Stimulated activated CD4-positive, alpha-beta T cell treated with anti-CD3 and anti-CD28 coated beads, Interleukin-4, amount 100 ng/mL, for 24 hours (primary cell): ENCODE measurements around the gene RIPOR1.
"Not testable (repeated sequence)": the region's sequence is repeated elsewhere in the genome, so short reads cannot be mapped to it uniquely, and the experiment has no call there.

Experiments used
- DNase-seq: peaks from one replicate; pipeline ENCODE4 v3.0.0-alpha.2; 2020

RIPOR1 gene

DNA sequence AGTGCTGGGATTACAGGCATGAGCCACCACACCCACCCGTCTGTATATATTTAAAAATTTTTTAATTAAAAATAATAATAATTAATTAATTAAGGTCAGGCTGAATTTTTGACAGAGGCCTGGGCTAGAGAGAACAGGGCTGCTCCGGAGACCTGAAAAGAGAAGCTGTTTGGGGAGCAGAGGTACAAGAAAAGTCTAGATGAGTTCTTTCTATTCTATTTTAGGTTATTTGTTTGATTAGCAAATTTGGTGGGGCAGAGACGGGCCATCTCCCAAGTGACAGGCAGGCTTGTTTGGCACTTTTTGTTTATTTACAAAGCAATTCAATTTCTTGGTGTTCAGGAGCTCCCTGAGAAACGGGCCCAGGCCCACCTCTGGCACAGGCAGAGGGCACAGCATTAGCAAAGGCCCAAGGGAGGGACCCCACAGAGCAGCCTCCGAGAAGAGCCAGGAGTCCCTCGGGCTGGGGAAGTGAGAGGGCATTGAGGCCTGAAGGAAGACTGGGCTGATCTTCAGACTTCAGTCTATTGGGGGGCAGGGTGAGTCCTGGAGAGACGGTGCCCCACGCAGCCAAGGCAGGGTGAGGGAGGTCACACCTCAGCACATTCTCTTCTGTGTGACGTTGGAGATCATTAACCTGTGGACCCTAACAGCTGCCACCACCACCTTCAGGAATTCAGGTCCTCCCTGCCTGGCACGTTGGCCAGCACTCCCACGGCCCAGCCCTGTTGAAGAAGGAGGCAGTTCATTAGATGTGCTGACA is 10.8 kb upstream of the RIPOR1 start:
- DNase-seq: no peak

DNA sequence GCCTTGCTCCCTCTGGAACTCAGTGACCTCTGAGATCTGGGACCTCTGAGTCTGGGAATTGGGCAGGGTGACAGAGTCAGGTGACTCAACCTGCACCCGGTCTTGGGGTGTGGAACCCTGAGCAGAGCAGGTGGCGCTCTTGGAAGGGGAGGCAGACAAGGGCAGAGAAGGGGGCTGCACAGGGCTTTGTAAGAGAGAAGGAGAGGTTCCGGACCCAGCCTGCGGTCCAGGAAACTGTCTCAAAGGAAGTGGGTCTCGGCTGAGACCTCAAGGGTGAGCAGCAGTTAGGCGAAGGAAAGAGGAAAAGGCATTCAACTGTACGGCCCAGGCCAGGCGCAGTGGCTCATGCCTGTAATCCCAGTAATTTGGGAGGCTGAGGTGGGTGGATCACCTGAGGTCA is 10.0 kb upstream of the RIPOR1 start:
- no peak for DNase-seq

- DNase-seq: no peak
Measured at GRCh38 chr16:67519242-67519641, 9.4 kb upstream of the RIPOR1 start.

- DNase-seq: peak; percentile 99
Measured at GRCh38 chr16:67521095-67521804, 7.4 kb upstream of the RIPOR1 start.

- DNase-seq: no peak
Measured at GRCh38 chr16:67525176-67525860, 3.3 kb upstream of the RIPOR1 start.

GRCh38 chr16:67526149-67526791 is 2.4 kb upstream of the RIPOR1 start:
- DNase-seq: no peak

GRCh38 chr16:67528870-67529581 is 397 bp downstream of the RIPOR1 start:
- DNase-seq: peak; percentile 23

- no peak for DNase-seq
Measured at GRCh38 chr16:67529582-67530012, 968 bp downstream of the RIPOR1 start.

DNA sequence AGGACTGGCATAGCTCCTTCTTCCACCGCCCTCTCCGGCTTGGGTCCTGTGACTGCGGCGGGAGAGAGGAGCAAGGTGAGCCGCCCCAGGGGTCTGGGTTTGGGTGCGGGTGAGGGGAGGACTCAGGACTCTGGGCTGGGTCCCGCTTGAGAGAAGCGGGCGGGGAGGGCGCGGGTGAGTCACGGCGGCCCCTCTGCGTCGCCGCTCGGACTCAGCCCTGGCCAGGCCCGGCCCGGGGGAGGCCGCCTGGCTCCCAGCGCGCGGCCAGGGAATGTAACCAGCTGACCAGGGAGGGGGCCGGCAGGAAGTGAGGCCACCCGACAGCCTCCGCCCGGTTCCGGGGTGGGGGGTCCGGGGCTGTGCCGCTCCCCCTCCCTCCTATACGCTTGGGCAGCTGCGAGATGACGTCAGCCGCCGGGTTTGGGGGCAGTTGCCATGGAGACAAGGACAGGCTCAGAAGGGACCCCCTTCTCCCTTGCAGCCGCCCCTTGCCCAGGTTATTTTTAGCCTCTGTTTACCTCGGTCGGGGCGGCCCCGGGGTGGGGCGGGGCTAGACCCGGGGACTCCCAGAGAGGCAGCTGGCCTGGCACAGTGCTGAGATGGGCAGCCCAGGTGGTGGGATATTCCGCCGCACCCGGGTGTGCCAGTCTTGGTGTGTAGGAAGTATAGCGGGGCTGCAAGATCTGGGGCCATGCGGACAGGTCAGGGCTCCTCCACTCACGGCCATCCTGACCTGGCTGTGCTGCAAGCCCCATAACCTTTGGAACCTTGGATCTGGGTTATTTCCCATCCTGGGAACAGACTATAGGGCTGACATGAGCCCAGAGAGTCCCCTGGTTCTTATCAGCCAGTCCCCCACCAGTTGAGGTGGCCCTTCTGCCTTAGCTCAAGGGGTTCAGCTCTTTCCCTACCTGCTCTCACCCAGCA is 1.6 kb downstream of the RIPOR1 start:
- no peak for DNase-seq

DNA sequence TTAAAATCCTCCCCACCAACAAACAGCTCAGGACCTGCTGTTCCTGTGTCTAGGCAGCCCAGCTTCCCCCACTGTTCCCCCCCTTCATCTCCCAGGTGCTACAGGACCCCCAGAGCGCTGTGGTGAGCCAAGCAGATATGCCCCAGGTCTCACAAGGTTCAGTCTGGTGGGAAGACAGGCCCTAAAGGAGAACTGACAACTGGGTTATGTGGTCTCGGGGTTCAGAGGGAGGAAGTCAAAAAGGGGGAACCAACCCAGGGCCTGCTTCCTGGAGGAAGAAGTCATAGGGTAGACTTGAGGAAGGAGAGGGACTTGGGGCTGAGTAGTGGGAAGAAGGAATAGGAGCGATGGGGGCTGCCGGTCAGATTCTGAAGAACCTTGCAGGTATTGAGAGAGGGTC is 2.6 kb downstream of the RIPOR1 start:
- DNase-seq: no peak

- no peak for DNase-seq
Measured at GRCh38 chr16:67533024-67533560, 4.5 kb downstream of the RIPOR1 start.

GRCh38 chr16:67533987-67534386 is 5.4 kb downstream of the RIPOR1 start:
- not testable (repeated sequence) for DNase-seq

- DNase-seq: no peak
Measured at GRCh38 chr16:67534431-67534830, 5.8 kb downstream of the RIPOR1 start.

GRCh38 chr16:67535201-67535600 is 6.6 kb downstream of the RIPOR1 start:
- DNase-seq: no peak

- peak; percentile 53 for DNase-seq
Measured at GRCh38 chr16:67537270-67537635, 8.6 kb downstream of the RIPOR1 start.

DNA sequence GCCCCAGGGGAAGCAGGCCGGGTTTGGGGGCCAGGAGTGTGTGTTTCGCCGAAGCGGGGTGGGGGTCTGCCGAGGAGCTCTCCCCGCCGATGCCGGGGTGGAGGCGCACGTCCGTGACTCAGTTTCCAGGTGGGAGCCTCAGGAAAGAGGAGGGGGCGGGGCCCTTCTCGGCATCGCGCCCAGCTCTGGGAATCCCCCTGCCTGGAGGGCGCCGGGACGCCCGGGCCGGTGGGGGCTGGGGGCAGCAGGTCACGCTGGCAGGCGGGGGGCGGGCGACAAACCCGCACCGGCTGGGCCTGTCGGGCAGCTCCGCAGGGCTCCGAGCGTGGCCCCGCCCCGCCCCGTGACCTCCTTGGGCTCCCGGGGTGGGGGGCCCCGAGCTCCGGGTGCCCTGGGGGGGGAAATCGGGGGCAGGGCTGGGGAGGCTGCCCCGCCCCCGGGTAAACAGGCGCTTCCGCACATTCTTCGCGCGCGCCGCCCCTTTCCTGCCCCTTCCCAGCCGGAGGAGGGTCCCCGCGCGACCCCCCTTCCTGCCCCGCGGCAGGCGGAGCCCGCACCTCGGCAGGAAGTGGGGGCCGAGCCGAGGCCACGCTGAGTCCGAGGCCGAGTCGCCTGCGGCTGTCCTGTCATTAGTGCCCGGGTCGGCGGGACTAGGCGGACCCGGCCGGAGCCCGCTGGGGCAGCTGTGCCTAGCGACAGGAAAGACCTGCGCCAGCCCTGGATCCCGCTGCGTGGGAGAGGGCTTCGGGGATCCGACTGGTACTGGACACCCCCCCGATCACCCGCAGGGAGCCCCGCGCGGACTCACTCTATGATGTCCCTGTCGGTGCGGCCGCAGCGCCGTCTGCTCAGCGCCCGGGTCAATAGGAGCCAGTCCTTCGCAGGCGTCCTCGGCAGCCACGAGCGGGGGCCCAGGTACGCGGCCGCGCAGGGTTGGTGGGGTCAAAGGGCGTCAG is 9.3 kb downstream of the RIPOR1 start:
- peak; percentile 54 for DNase-seq

- DNase-seq: no peak
Measured at GRCh38 chr16:67538666-67539101, 10.1 kb downstream of the RIPOR1 start.

DNA sequence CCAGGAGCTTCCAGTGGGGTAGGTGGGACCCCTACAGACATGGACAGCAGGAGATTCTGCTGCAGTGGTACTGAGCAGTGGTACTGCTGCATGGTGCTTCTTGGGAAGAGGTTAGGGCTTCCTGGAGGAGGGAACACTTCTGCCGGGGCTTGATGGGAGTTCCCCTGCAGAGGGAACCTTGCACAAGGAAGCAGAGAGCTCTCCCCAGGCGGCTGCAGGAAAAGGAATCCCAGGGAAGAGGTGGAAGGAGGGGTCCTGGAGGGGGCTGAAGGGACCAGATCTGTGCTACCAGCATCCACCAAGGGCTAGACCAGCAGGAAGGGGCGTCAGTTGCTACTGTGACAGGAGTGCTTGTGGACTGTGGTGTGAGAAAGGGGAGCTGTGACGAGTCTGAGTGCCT is 10.6 kb downstream of the RIPOR1 start:
- no peak for DNase-seq

GRCh38 chr16:67539691-67540635 is 11.3 kb downstream of the RIPOR1 start:
- DNase-seq: no peak
